RWPE2 (cell line): ENCODE data around the gene NKAIN1.

Experiments
- ATAC-seq: fragments of 200-7000 bp; cut with Tn5 transposase; 3 replicates; pipeline ENCODE4 v1.9.1; 2021; ENCODE audit warnings: low read depth
- DNase-seq: peaks from one replicate; pipeline ENCODE4 v3.0.0-alpha.2; 2020; ENCODE audit warnings: low spot score
- H3K27ac ChIP-seq: fragments of 450-650 bp; 2 replicates; pipeline ENCODE4 v1.5.1; 2017; ENCODE audit warnings: mild to moderate bottlenecking; ENCODE audit not compliant: poor library complexity, severe bottlenecking
- H3K27me3 ChIP-seq: fragments of 250-450 bp; sonication (Bioruptor Pico); 2 replicates; pipeline ENCODE4 v1.5.1; 2021; ENCODE audit warnings: mild to moderate bottlenecking, moderate library complexity; ENCODE audit not compliant: insufficient read depth, poor library complexity, severe bottlenecking
- H3K36me3 ChIP-seq: fragments of 250-450 bp; sonication (Bioruptor Pico); 2 replicates; pipeline ENCODE4 v1.5.1; 2020; ENCODE audit warnings: low read depth, mild to moderate bottlenecking, moderate library complexity
- H3K4me1 ChIP-seq: fragments of 250-450 bp; sonication (Bioruptor Pico); 2 replicates; pipeline ENCODE4 v1.5.1; 2021; ENCODE audit warnings: mild to moderate bottlenecking, moderate library complexity; ENCODE audit not compliant: insufficient read depth, poor library complexity, severe bottlenecking
- H3K4me3 ChIP-seq: fragments of 250-450 bp; sonication (Bioruptor Pico); 2 replicates; pipeline ENCODE4 v1.5.1; 2021; ENCODE audit warnings: mild to moderate bottlenecking, moderate library complexity; ENCODE audit not compliant: severe bottlenecking
- H3K9me3 ChIP-seq: fragments of 250-450 bp; sonication (Bioruptor Pico); 2 replicates; pipeline ENCODE4 v1.5.1; 2021; ENCODE audit warnings: mild to moderate bottlenecking, moderate library complexity; ENCODE audit not compliant: severe bottlenecking
- CTCF ChIP-seq: fragments of 450-650 bp; IDR thresholded peaks from one replicate; pipeline ENCODE4 v1.5.1; 2017; ENCODE audit warnings: mild to moderate bottlenecking, moderate library complexity; ENCODE audit not compliant: poor library complexity, severe bottlenecking

Gene NKAIN1

GRCh38 chr1:31228986-31229385 lies 10.7 kb downstream of the NKAIN1 start:
- Histone ChIP-seq H3K36me3 (no peaks in the 10 kb centered on the region), H3K4me1 (no peaks in the 10 kb centered on the region), H3K9me3 (no peaks in the 10 kb centered on the region), H3K27me3 (no peaks in the 10 kb centered on the region), H3K4me3 (no peak overlapping the region), H3K27ac (no peak overlapping the region)
- DNase-seq, result no peak
- TF ChIP-seq CTCF, result no peak
- ATAC-seq, result no peak

- DNase-seq, result no peak
- Histone ChIP-seq H3K27ac (no peak overlapping the region), H3K9me3 (no peaks in the 10 kb centered on the region), H3K36me3 (no peaks in the 10 kb centered on the region), H3K27me3 (no peaks in the 10 kb centered on the region), H3K4me3 (no peak overlapping the region), H3K4me1 (no peaks in the 10 kb centered on the region)
- no peak for ATAC-seq
- no peak for TF ChIP-seq CTCF
Measured at GRCh38 chr1:31227891-31228568, 11.7 kb downstream of the NKAIN1 start.

GRCh38 chr1:31224068-31224467 lies 15.6 kb downstream of the NKAIN1 start:
- Histone ChIP-seq H3K9me3 (no peaks in the 10 kb centered on the region), H3K36me3 (no peaks in the 10 kb centered on the region), H3K4me3 (no peak overlapping the region), H3K27ac (no peak overlapping the region), H3K4me1 (no peaks in the 10 kb centered on the region), H3K27me3 (no peaks in the 10 kb centered on the region)
- ATAC-seq (no peak), DNase-seq (no peak)
- no peak for TF ChIP-seq CTCF

GRCh38 chr1:31222176-31222575 lies 17.5 kb downstream of the NKAIN1 start:
- Histone ChIP-seq H3K4me3 (no peak overlapping the region), H3K4me1 (no peaks in the 10 kb centered on the region), H3K27me3 (no peaks in the 10 kb centered on the region), H3K36me3 (no peaks in the 10 kb centered on the region), H3K27ac (no peak overlapping the region), H3K9me3 (no peaks in the 10 kb centered on the region)
- TF ChIP-seq CTCF, result no peak
- ATAC-seq (no peak), DNase-seq (no peak)

- TF ChIP-seq CTCF, result no peak
Measured at GRCh38 chr1:31221072-31221471, 18.6 kb downstream of the NKAIN1 start.

More at GRCh38 chr1:31221072-31221471, 18.6 kb downstream of the NKAIN1 start:
- Histone ChIP-seq H3K4me1 (no peaks in the 10 kb centered on the region), H3K4me3 (no peak overlapping the region), H3K36me3 (no peaks in the 10 kb centered on the region), H3K27me3 (no peaks in the 10 kb centered on the region), H3K9me3 (no peaks in the 10 kb centered on the region), H3K27ac (no peak overlapping the region)
- DNase-seq (no peak), ATAC-seq (peak; percentile 27; the same call in 1 of the 3 replicates)
